ENCODE results near the gene PEX5.
"Not testable (repeated sequence)": the region's sequence is repeated elsewhere in the genome, so short reads cannot be mapped to it uniquely, and the experiment has no call there.

Gene PEX5

GRCh38 chr12:7251328-7251996, 62.0 kb downstream of the PEX5 start:
- H3K4me3 ChIP-seq (ENCODE audit: low read length); H3K27me3 ChIP-seq (ENCODE audit: control insufficient read depth, insufficient read depth, low read length); H3K27ac ChIP-seq (ENCODE audit: low read depth, low read length); H3K4me1 ChIP-seq (ENCODE audit: control insufficient read depth, insufficient read depth, low read length); H3K36me3 ChIP-seq (ENCODE audit: control insufficient read depth, insufficient read depth, low read length); H3K9ac ChIP-seq (ENCODE audit: low read length): not testable (repeated sequence)

GRCh38 chr12:7259060-7259459, 69.6 kb downstream of the PEX5 start:
- Histone ChIP-seq H3K9ac (ENCODE audit: low read length) (no peak overlapping the region), H3K27me3 (ENCODE audit: control insufficient read depth, insufficient read depth, low read length) (no peaks in the 10 kb centered on the region), H3K27ac (ENCODE audit: low read depth, low read length) (no peak overlapping the region), H3K36me3 (ENCODE audit: control insufficient read depth, insufficient read depth, low read length) (no peaks in the 10 kb centered on the region), H3K4me1 (ENCODE audit: control insufficient read depth, insufficient read depth, low read length) (no peaks in the 10 kb centered on the region), H3K4me3 (ENCODE audit: low read length) (no peak overlapping the region)
